Measurements from ENCODE around the gene TAS2R16. TPM values are rescaled to one million over a fixed set of nuclear protein-coding genes. Genes with fewer than 3 reads are reported as not detected.

TAS2R16 gene
- total and polyA plus RNA-seq, 2 experiments from 2014 or later: not detected

GRCh38 chr7:123034106-123034505 lies 38.6 kb upstream of the TAS2R16 start:
- H3K27me3 Mint-ChIP-seq (ENCODE audit: insufficient read depth, low read depth, poor library complexity): no peaks in the 10 kb centered on the region
- no peak overlapping the region for H3K27ac Mint-ChIP-seq
- H3K4me1 Mint-ChIP-seq: peaks cover 4% of the 10 kb centered on the region; the same call in 2 of the 3 replicates
- Histone ChIP-seq H3F3A (replicated peaks; ENCODE audit: low read depth) (no peaks in the 10 kb centered on the region), H4K20me1 (replicated peaks; ENCODE audit: insufficient read depth) (no peaks in the 10 kb centered on the region), H3K27me3 (ENCODE audit: insufficient read depth) (no peaks in the 10 kb centered on the region), H3K4me3 (no peak overlapping the region), H3K36me3 (ENCODE audit: insufficient read depth) (no peaks in the 10 kb centered on the region), H3K9me2 (ENCODE audit: insufficient read depth) (no peaks in the 10 kb centered on the region), H3K79me2 (replicated peaks; ENCODE audit: insufficient read depth) (no peaks in the 10 kb centered on the region), H3K27ac (ENCODE audit: low read depth) (no peak overlapping the region), H3K4me1 (ENCODE audit: insufficient read depth) (peaks cover 18% of the 10 kb centered on the region; the same call in 1 of the 2 replicates), H2AFZ (no peak overlapping the region), H3K4me2 (no peak overlapping the region)
- no peak for DNase-seq (ENCODE audit: low spot score)
- H3K9me3 Mint-ChIP-seq: peaks cover 3% of the 10 kb centered on the region; the same call in 2 of the 3 replicates
- peaks cover 3% of the 10 kb centered on the region; the same call in 1 of the 3 replicates for H3K36me3 Mint-ChIP-seq (ENCODE audit: low read depth)
- H3K4me3 Mint-ChIP-seq: no peak overlapping the region
- ATAC-seq: no peak
- TF ChIP-seq REST (IDR thresholded peaks at IDR 0.05; ENCODE audit: unreplicated experiment) (no peak), ZNF331 (CRISPR knock-in tag; IDR thresholded peaks at IDR 0.05; ENCODE audit: low read depth) (no peak), ZNF114 (CRISPR knock-in tag; IDR thresholded peaks at IDR 0.05) (no peak), EZH2 (IDR thresholded peaks at IDR 0.05; ENCODE audit: low read depth, unreplicated experiment) (no peak), JUNB (IDR thresholded peaks at IDR 0.05; ENCODE audit: unreplicated experiment) (no peak), ZNF462 (CRISPR knock-in tag; IDR thresholded peaks at IDR 0.05) (no peak), POLR2AphosphoS5 (IDR thresholded peaks at IDR 0.05; ENCODE audit: low read depth) (no peak), CTCF (conservative IDR thresholded peaks at IDR 0.05; ENCODE audit: low read depth in 2 of 2) (no peak), CREB1 (CRISPR knock-in tag; IDR thresholded peaks at IDR 0.05; ENCODE audit: low read depth) (no peak), ETS1 (IDR thresholded peaks at IDR 0.05) (no peak), EZH2phosphoT487 (IDR thresholded peaks at IDR 0.05; ENCODE audit: unreplicated experiment) (no peak)
